ENCODE results near the gene LRP10. TPM values are rescaled to one million over a fixed set of nuclear protein-coding genes. Genes with fewer than 3 reads are reported as not detected.
A peak's percentile ranks its signal among the peaks of the same experiment; 100 is the strongest.

LRP10 gene
- total and polyA plus RNA-seq, 2 of the 4 experiments (the other 2 are of a cell fraction), result 25.1 to 118 TPM

- H3K14ac ChIP-seq (replicated peaks; ENCODE audit: low read depth, low read length), result peak overlapping the region; percentile 73
- no peak overlapping the region; the same call in 1 of the 2 replicates for H2BK20ac ChIP-seq (ENCODE audit: low read depth, low read length)
- peak overlapping the region; percentile 50 for H3K23ac ChIP-seq (ENCODE audit: low read depth, low read length)
- H2AK9ac ChIP-seq (replicated peaks; ENCODE audit: low read depth, low read length, poor library complexity), result peak overlapping the region; percentile 97
- H2BK120ac ChIP-seq (ENCODE audit: low read depth, low read length), result peak overlapping the region; percentile 7; the same call in 1 of the 2 replicates
- H3K4me1 ChIP-seq (ENCODE audit: control insufficient read depth, insufficient read depth, low read length), result peaks cover 3% of the 10 kb centered on the region; the same call in 1 of the 2 replicates
- H4K20me1 ChIP-seq (ENCODE audit: insufficient read depth, low read length), result peaks cover 9% of the 10 kb centered on the region
- H4K8ac ChIP-seq (ENCODE audit: low read depth in 2 of 2, low read length in 2 of 2), result peak overlapping the region; percentile 4 to 27; a peak in 2 of 4 replicates
- peak overlapping the region; percentile 21; the same call in 1 of the 2 replicates for H3K18ac ChIP-seq (ENCODE audit: low read depth, low read length)
- H2AK5ac ChIP-seq (ENCODE audit: low read depth, low read length), result peak overlapping the region; percentile 41
- in situ Hi-C loops (cut with MboI; ENCODE audit: low sequenced_read_pairs), result loop anchor here (25.0 kb wide), 1 partner anchor 486 kb away; no protein-coding TSS in a partner anchor
- no peaks in the 10 kb centered on the region for H3K9me3 ChIP-seq (ENCODE audit: control insufficient read depth, insufficient read depth, low read length)
- H3K36me3 ChIP-seq (ENCODE audit: control insufficient read depth, insufficient read depth, low read length), result peaks cover 38% of the 10 kb centered on the region
- POLR2A ChIA-PET (ENCODE audit: unreplicated experiment), result interaction anchor here (0.6 to 0.7 kb wide), 2 partner anchors 54 to 671 kb away, joined by 3 to 9 read pairs; no protein-coding TSS in a partner anchor
- ATAC-seq (ENCODE audit: low read depth) (peak; percentile 2), DNase-seq (no peak)
- dilution Hi-C loops (cut with HindIII; ENCODE audit: low sequenced_read_pairs, unreplicated experiment), result no loop called here
- WGBS, 2 experiments (ENCODE audit: extremely low coverage in 2 of 2, insufficient read length in 1 of 2), result 90% methylated on average over 2 of the region's 10 CpGs; no CpG with 5 or more reads in 1 of the 2 experiments
- H3K4me2 ChIP-seq (ENCODE audit: low read depth, low read length), result peak overlapping the region; percentile 90
- H3K79me1 ChIP-seq (ENCODE audit: low read depth in 1 of 2, low read length in 2 of 2), result peaks cover 20 to 32% of the 10 kb centered on the region in 2 experiments; a peak in 3 of 4 replicates
- no peaks in the 10 kb centered on the region for H3K27me3 ChIP-seq (ENCODE audit: control insufficient read depth, insufficient read depth, low read length)
- peak overlapping the region; percentile 46 for H2AFZ ChIP-seq (replicated peaks; ENCODE audit: low read length, poor library complexity)
- intact Hi-C loops (cut with micrococcal nuclease), result loop anchor here (1.0 to 5.0 kb wide), 4 partner anchors 14 to 109 kb away; partner anchors contain the start of gene AJUBA
- no TSS peak for BruUV-seq (replicated peaks)
- H2BK5ac ChIP-seq (ENCODE audit: low read depth, low read length, poor library complexity, severe bottlenecking), result peak overlapping the region; percentile 84
- H4K91ac ChIP-seq (ENCODE audit: insufficient read depth, low read depth, low read length), result peak overlapping the region; percentile 12; the same call in 1 of the 2 replicates
- H3K4me3 ChIP-seq (ENCODE audit: insufficient read depth, low read depth, low read length), result peak overlapping the region; percentile 79
- H3K4ac ChIP-seq (ENCODE audit: low read depth, low read length), result peak overlapping the region; percentile 51
- 0 out of 3 replicates have a peak overlapping the region, but pooled peaks have one; percentile 2 for H2BK15ac ChIP-seq (ENCODE audit: low read depth, low read length)
- 0 out of 2 replicates have a peak, but pooled peaks cover 3% of the 10 kb centered on the region for H3K9me1 ChIP-seq (ENCODE audit: insufficient read depth, low read length)
- CTCF ChIA-PET, result interaction anchor here (0.6 to 1.9 kb wide), 9 partner anchors 8 to 323 kb away, joined by 3 to 10 read pairs (median 5); partner anchors contain the start of gene REM2
- H3K56ac ChIP-seq (ENCODE audit: extremely low read depth, insufficient read depth, low read length), result peak overlapping the region; percentile 52
- H4K5ac ChIP-seq (ENCODE audit: low read depth, low read length), result no peak overlapping the region; the same call in 1 of the 2 replicates
- H3K9ac ChIP-seq (ENCODE audit: low read depth, low read length), result peak overlapping the region; percentile 92
- H3K27ac ChIP-seq (ENCODE audit: insufficient read depth, low read length), result peak overlapping the region; percentile 77
- TF ChIP-seq RFX5 (IDR thresholded peaks at IDR 0.05; ENCODE audit: low read depth, low read length) (no peak), CTCF (conservative IDR thresholded peaks at IDR 0.05; ENCODE audit: low read depth, low read length) (no peak), MAZ (IDR thresholded peaks at IDR 0.05; ENCODE audit: borderline replicate concordance, low read depth, low read length) (no peak), CEBPB (IDR thresholded peaks at IDR 0.05; ENCODE audit: low read depth, low read length) (no peak), CHD1 (IDR thresholded peaks at IDR 0.05; ENCODE audit: low read depth, low read length) (no peak), FOS (IDR thresholded peaks at IDR 0.05; ENCODE audit: low read depth, low read length) (no peak), POLR2A (IDR thresholded peaks at IDR 0.05; ENCODE audit: low read depth, low read length) (no peak), ELK1 (IDR thresholded peaks at IDR 0.05; ENCODE audit: borderline replicate concordance, low read depth, low read length) (no peak), MXI1 (IDR thresholded peaks at IDR 0.05; ENCODE audit: borderline replicate concordance, low read depth, low read length) (no peak), MAFK (IDR thresholded peaks at IDR 0.05; ENCODE audit: low read depth, low read length) (no peak), BHLHE40 (IDR thresholded peaks at IDR 0.05; ENCODE audit: low read depth, low read length) (no peak), RAD21 (IDR thresholded peaks at IDR 0.05; ENCODE audit: low read length) (no peak), SMC3 (IDR thresholded peaks at IDR 0.05; ENCODE audit: low read depth, low read length) (no peak)
These were observed 1.4 kb downstream of the LRP10 start for GRCh38 chr14:22872833-22873520.
